ENCODE data around the gene CAPS.

CAPS gene

GRCh38 chr19:5896365-5897076 is 17.5 kb upstream of the CAPS start:
- no peaks in the 10 kb centered on the region for H3K9me3 Mint-ChIP-seq
- H3K27me3 Mint-ChIP-seq: peaks cover 8 to 10% of the 10 kb centered on the region in 2 donors
- peaks cover 28 to 31% of the 10 kb centered on the region in 2 donors for H3K36me3 Mint-ChIP-seq
- H3K27ac Mint-ChIP-seq: no peak overlapping the region
- no peak overlapping the region for H3K4me3 Mint-ChIP-seq
- H3K4me1 Mint-ChIP-seq: peaks cover 17 to 29% of the 10 kb centered on the region in 2 donors
- no peak for ATAC-seq (replicated peaks)
- DNase-seq: no peak

- H3K36me3 Mint-ChIP-seq: peaks cover 28 to 30% of the 10 kb centered on the region in 2 donors
- no peaks in the 10 kb centered on the region for H3K9me3 Mint-ChIP-seq
- H3K27ac Mint-ChIP-seq: no peak overlapping the region
Observed at GRCh38 chr19:5897189-5897969, 16.7 kb upstream of the CAPS start.

GRCh38 chr19:5899728-5900526 is 14.1 kb upstream of the CAPS start:
- Mint-ChIP-seq H3K4me3 (no peak overlapping the region), H3K36me3 (peaks cover 33 to 34% of the 10 kb centered on the region in 2 donors), H3K27me3 (no peaks in the 10 kb centered on the region), H3K9me3 (no peaks in the 10 kb centered on the region), H3K4me1 (peaks cover 22 to 43% of the 10 kb centered on the region in 2 donors), H3K27ac (no peak overlapping the region)
- ATAC-seq (replicated peaks) (no peak), DNase-seq (no peak)

More at GRCh38 chr19:5897189-5897969, 16.7 kb upstream of the CAPS start:
- H3K27me3 Mint-ChIP-seq: peaks cover under 1 to 1% of the 10 kb centered on the region in 2 donors
- no peak for DNase-seq
- peaks cover 15 to 32% of the 10 kb centered on the region in 2 donors for H3K4me1 Mint-ChIP-seq
- no peak overlapping the region for H3K4me3 Mint-ChIP-seq
- ATAC-seq (replicated peaks): no peak

GRCh38 chr19:5900976-5901375 is 13.1 kb upstream of the CAPS start:
- peak overlapping the region; percentile 69 for H3K27ac Mint-ChIP-seq
- H3K36me3 Mint-ChIP-seq: peaks cover 25 to 29% of the 10 kb centered on the region in 2 donors
- H3K27me3 Mint-ChIP-seq: no peaks in the 10 kb centered on the region
- H3K4me1 Mint-ChIP-seq: peaks cover 20 to 50% of the 10 kb centered on the region in 2 donors
- ATAC-seq (replicated peaks) (no peak), DNase-seq (no peak)
- no peak overlapping the region for H3K4me3 Mint-ChIP-seq
- no peaks in the 10 kb centered on the region for H3K9me3 Mint-ChIP-seq

GRCh38 chr19:5903056-5903623 is 10.9 kb upstream of the CAPS start:
- Mint-ChIP-seq H3K4me1 (peaks cover 30 to 67% of the 10 kb centered on the region in 2 donors), H3K36me3 (peaks cover 23 to 35% of the 10 kb centered on the region in 2 donors), H3K27ac (peak overlapping the region; percentile 99), H3K4me3 (peak overlapping the region; percentile 98 to 99), H3K9me3 (no peaks in the 10 kb centered on the region), H3K27me3 (no peaks in the 10 kb centered on the region)
- peak; percentile 10 for DNase-seq
- ATAC-seq (replicated peaks): no peak

- Mint-ChIP-seq H3K36me3 (peaks cover 21 to 34% of the 10 kb centered on the region in 2 donors), H3K27me3 (no peaks in the 10 kb centered on the region), H3K4me1 (peaks cover 29 to 61% of the 10 kb centered on the region in 2 donors), H3K27ac (peak within 1 kb of the TSS; percentile 99), H3K9me3 (no peaks in the 10 kb centered on the region), H3K4me3 (peak within 1 kb of the TSS; percentile 98 to 99)
- DNase-seq (peak; percentile 94), ATAC-seq (replicated peaks) (peak; percentile 61 to 65)
Observed at GRCh38 chr19:5903624-5904351, 10.3 kb upstream of the CAPS start, which contains the start of gene NDUFA11. NDUFA11 (minus strand) TSS chr19:5903790; CDS start chr19:5903708, 82 bp downstream.

GRCh38 chr19:5904352-5905113 is 9.5 kb upstream of the CAPS start, which contains the start of gene VMAC:
VMAC (plus strand) TSS chr19:5904872; CDS start chr19:5904891, 19 bp downstream.
- DNase-seq (peak; percentile 100), ATAC-seq (replicated peaks) (peak; percentile 81 to 82)
- H3K36me3 Mint-ChIP-seq: peaks cover 21 to 34% of the 10 kb centered on the region in 2 donors
- H3K27me3 Mint-ChIP-seq: no peaks in the 10 kb centered on the region
- peak within 1 kb of the TSS; percentile 99 for H3K27ac Mint-ChIP-seq
- H3K4me3 Mint-ChIP-seq: peak within 1 kb of the TSS; percentile 98 to 99
- H3K4me1 Mint-ChIP-seq: peaks cover 29 to 61% of the 10 kb centered on the region in 2 donors
- no peaks in the 10 kb centered on the region for H3K9me3 Mint-ChIP-seq

- H3K27me3 Mint-ChIP-seq: no peaks in the 10 kb centered on the region
- H3K27ac Mint-ChIP-seq: peak overlapping the region; percentile 89
- ATAC-seq (replicated peaks) (no peak), DNase-seq (no peak)
- peak overlapping the region; percentile 98 to 99 for H3K4me3 Mint-ChIP-seq
- H3K4me1 Mint-ChIP-seq: peaks cover 26 to 56% of the 10 kb centered on the region in 2 donors
- no peaks in the 10 kb centered on the region for H3K9me3 Mint-ChIP-seq
- peaks cover 14 to 32% of the 10 kb centered on the region in 2 donors for H3K36me3 Mint-ChIP-seq
Observed at GRCh38 chr19:5905114-5905778, 8.8 kb upstream of the CAPS start.

- Mint-ChIP-seq H3K9me3 (no peaks in the 10 kb centered on the region), H3K4me1 (peaks cover 20 to 41% of the 10 kb centered on the region in 2 donors), H3K27me3 (no peaks in the 10 kb centered on the region), H3K27ac (no peak overlapping the region), H3K4me3 (no peak overlapping the region), H3K36me3 (peaks cover 10 to 25% of the 10 kb centered on the region in 2 donors)
- ATAC-seq (replicated peaks): no peak
- DNase-seq: no peak
Observed at GRCh38 chr19:5907241-5907640, 6.8 kb upstream of the CAPS start.

- H3K4me3 Mint-ChIP-seq: no peak overlapping the region
- DNase-seq (no peak), ATAC-seq (replicated peaks) (no peak)
- H3K36me3 Mint-ChIP-seq: peaks cover 2 to 16% of the 10 kb centered on the region in 2 donors
- peaks cover 12 to 27% of the 10 kb centered on the region in 2 donors for H3K4me1 Mint-ChIP-seq
- no peaks in the 10 kb centered on the region for H3K9me3 Mint-ChIP-seq
- H3K27ac Mint-ChIP-seq: no peak overlapping the region
- H3K27me3 Mint-ChIP-seq: no peaks in the 10 kb centered on the region
Observed at GRCh38 chr19:5908773-5909442, 5.1 kb upstream of the CAPS start.

- H3K9me3 Mint-ChIP-seq: no peaks in the 10 kb centered on the region
- H3K4me3 Mint-ChIP-seq: no peak overlapping the region
- DNase-seq: no peak
- peaks cover 12 to 24% of the 10 kb centered on the region in 2 donors for H3K4me1 Mint-ChIP-seq
- H3K27ac Mint-ChIP-seq: no peak overlapping the region
- no peaks in the 10 kb centered on the region for H3K27me3 Mint-ChIP-seq
- H3K36me3 Mint-ChIP-seq: peaks cover 4 to 24% of the 10 kb centered on the region in 2 donors
- no peak for ATAC-seq (replicated peaks)
Observed at GRCh38 chr19:5910638-5910907, 3.5 kb upstream of the CAPS start.

GRCh38 chr19:5911366-5911765 is 2.7 kb upstream of the CAPS start:
- ATAC-seq (replicated peaks): no peak
- Mint-ChIP-seq H3K36me3 (peaks cover 7 to 29% of the 10 kb centered on the region in 2 donors), H3K27ac (no peak overlapping the region), H3K9me3 (no peaks in the 10 kb centered on the region), H3K4me3 (no peak overlapping the region), H3K27me3 (no peaks in the 10 kb centered on the region), H3K4me1 (peaks cover 9 to 16% of the 10 kb centered on the region in 2 donors)
- no peak for DNase-seq
